Thymus (tissue), 14 donors: ENCODE data around the gene GRID2. TPM values are rescaled to one million over a fixed set of nuclear protein-coding genes. Genes with fewer than 3 reads are reported as not detected.

Source experiments
- DNase-seq, 9 donors: peaks; one replicate each; pipeline ENCODE4 v3.0.0-alpha.2; 2013; ENCODE audit warnings: low spot score in 9 of 9, low read depth in 6 of 9, missing footprints in 1 of 9
- H3K27ac ChIP-seq, 2 donors: one replicate each; pipeline ENCODE4 v1.5.1; 2013; ENCODE audit warnings: control low read depth in 1 of 2, low read depth in 1 of 2, low read length in 1 of 2, mild to moderate bottlenecking in 1 of 2, moderate library complexity in 1 of 2
- H3K27me3 ChIP-seq, 2 donors: one replicate each; pipeline ENCODE4 v1.5.1; 2013; ENCODE audit warnings: low read length in 1 of 2; ENCODE audit not compliant: control insufficient read depth in 2 of 2, insufficient read depth in 1 of 2
- H3K36me3 ChIP-seq, 2 donors: one replicate each; pipeline ENCODE4 v1.5.1; 2013; ENCODE audit warnings: low read length in 1 of 2, mild to moderate bottlenecking in 1 of 2, moderate library complexity in 1 of 2; ENCODE audit not compliant: control insufficient read depth in 2 of 2, insufficient read depth in 2 of 2
- H3K4me1 ChIP-seq, 2 donors: one replicate each; pipeline ENCODE4 v1.5.1; 2013; ENCODE audit warnings: low read length in 2 of 2; ENCODE audit not compliant: control insufficient read depth in 2 of 2, insufficient read depth in 2 of 2
- H3K4me3 ChIP-seq, 2 donors: one replicate each; pipeline ENCODE4 v1.5.1; 2013; ENCODE audit warnings: low read length in 2 of 2, control low read depth in 1 of 2, mild to moderate bottlenecking in 1 of 2
- H3K9me3 ChIP-seq, 2 donors: one replicate each; pipeline ENCODE4 v1.5.1; 2013; ENCODE audit warnings: low read length in 1 of 2, mild to moderate bottlenecking in 1 of 2; ENCODE audit not compliant: control insufficient read depth in 2 of 2, insufficient read depth in 1 of 2
- WGBS: extraction: QIAGEN DNeasy Blood & Tissue Kit; methylation state at CpG from one replicate; pipeline ENCODE4 v1.1.7; 2013; 5-methylcytosine and 5-hydroxymethylcytosine counted together
- long read RNA-seq, 10 donors: transcript quantifications; one replicate each; lab custom pipeline, GENCODE V29; 2026
- polyA plus RNA-seq: library from polyadenylated mRNA; stranded (reverse); fragments of 200-250 nt; gene quantifications from one replicate; pipeline ENCODE4 v1.2.3, GENCODE V29; 2013
- total RNA-seq: library from RNA; stranded (reverse); fragments of 120-200 nt; gene quantifications from one replicate; pipeline ENCODE4 v1.2.4, GENCODE V29; 2013
- donor health status: healthy.

The GRID2 gene
- total RNA-seq = 0.09 TPM
- 0.05 TPM for polyA plus RNA-seq
- long read RNA-seq, donor 1 = 0 reads
- long read RNA-seq, donor 2 = 0 reads
- long read RNA-seq, donor 3 = 0 reads
- long read RNA-seq, donor 4 = 0 reads
- long read RNA-seq, donor 5 = 0 reads
- long read RNA-seq, donor 6 = 0 reads
- long read RNA-seq, donor 7 = 0 reads
- long read RNA-seq, donor 8 = 0 reads
- long read RNA-seq, donor 9 = 0 reads
- long read RNA-seq, donor 10 = 0 reads

DNA sequence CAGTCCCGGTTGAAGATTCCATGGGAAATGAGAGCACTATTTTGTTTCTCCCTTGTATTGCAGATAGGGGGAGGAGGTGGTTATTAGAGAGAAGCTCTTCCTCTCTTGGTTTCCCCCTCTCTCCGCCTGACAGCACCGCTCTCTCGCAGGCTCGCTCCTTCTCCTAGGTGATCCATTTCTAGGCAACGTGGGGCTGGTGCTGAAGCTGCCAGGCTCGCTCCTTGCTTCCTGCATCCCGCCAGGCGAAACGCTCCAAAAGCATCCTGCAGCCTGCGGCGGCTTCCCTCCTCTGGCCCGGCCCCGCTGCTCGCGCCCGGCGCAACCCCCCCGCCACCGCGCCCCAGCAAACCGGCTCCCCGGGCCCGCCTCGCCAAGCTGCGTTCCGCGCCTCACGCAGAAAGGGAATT lies at the start of gene GRID2:
GRID2 (plus strand) TSS at position 346 of the 407 bp plus-strand sequence.
- no peaks in the 10 kb centered on the region for H3K9me3 ChIP-seq
- H3K27me3 ChIP-seq = peaks cover 25 to 47% of the 10 kb centered on the region in 2 donors
- no peak within 1 kb of the TSS for H3K4me3 ChIP-seq
- whole genome bisulfite sequencing = 2% methylated on average over 29 of the region's 29 CpGs
- no peaks in the 10 kb centered on the region for H3K36me3 ChIP-seq
- no peak within 1 kb of the TSS for H3K27ac ChIP-seq
- DNase-seq = no peak
- no peaks in the 10 kb centered on the region for H3K4me1 ChIP-seq

DNA sequence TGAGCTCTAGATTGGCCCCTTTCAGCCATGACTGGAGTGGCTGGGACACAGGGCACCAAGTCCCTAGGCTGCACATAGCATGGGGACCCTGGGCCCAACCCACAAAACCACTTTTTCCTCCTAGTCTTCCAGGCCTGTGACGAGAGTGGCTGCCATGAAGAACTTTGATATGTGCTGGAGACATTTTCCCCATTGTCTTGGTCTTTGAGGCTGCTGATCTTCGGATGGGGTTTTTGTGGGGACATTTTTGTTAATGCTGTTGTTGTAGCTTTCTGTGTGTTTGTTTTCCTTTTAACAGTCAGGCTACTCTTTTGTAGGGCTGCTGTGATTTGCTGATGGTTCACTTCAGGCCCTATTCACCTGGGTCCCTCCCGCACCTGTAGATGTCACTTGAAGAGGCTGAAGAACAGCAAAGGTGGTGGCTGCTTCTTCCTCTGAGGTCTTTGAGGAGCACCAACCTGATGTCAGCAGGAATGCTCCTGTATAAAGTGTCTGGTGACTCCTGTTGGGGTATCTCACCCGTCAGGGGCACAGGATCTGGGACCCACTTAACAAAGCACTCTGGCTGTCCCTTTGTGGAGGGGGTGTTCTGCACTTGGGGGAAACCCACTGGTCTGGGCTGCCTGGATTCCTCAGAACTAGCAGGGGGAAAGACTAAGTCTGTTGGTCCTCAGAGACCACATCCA lies 49.6 kb upstream of the GRID2 start:
- 91% methylated on average over 4 of the region's 4 CpGs for WGBS
- Histone ChIP-seq H3K4me3 (no peak overlapping the region), H3K9me3 (peaks cover 0 to 23% of the 10 kb centered on the region in 2 donors), H3K27ac (no peak overlapping the region), H3K4me1 (no peaks in the 10 kb centered on the region), H3K27me3 (no peaks in the 10 kb centered on the region), H3K36me3 (no peaks in the 10 kb centered on the region)
- no peak for DNase-seq

DNA sequence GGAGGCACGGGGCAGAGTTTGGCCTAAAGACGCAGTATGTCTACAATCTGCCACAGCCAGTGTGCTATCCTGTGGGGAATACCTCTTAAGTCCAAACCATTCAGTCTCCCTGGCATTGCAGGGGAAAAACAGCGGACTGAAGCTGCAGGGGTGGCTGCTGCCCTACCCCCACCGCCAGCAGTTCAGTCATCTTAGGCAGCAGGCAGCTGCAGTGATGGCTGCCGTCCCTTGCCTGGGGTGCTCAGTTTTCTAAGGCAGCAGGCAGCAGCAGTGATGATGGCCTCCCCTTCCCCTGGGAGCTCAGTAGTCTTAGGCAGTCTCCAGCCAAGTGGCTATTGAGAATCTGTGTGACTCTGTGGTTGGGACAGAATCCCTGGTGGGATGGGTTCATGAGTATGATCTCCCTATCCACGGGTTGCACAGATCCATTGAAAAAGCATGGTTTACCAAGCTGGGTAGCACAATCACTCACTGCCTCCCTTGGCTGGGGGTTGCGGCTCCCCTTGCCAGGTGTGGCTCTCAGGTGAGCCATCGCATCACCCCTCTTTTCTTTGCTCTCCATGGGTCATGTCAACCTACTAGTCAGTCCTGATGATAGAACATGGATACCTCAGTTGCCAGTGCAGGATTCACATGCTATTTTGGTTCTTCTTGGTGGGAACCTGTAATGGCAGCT lies 48.9 kb upstream of the GRID2 start:
- Histone ChIP-seq H3K27ac (no peak overlapping the region), H3K4me1 (no peaks in the 10 kb centered on the region), H3K9me3 (peaks cover 0 to 23% of the 10 kb centered on the region in 2 donors), H3K27me3 (no peaks in the 10 kb centered on the region), H3K4me3 (no peak overlapping the region), H3K36me3 (no peaks in the 10 kb centered on the region)
- WGBS = 89% methylated on average over 8 of the region's 8 CpGs
- no peak for DNase-seq

DNA sequence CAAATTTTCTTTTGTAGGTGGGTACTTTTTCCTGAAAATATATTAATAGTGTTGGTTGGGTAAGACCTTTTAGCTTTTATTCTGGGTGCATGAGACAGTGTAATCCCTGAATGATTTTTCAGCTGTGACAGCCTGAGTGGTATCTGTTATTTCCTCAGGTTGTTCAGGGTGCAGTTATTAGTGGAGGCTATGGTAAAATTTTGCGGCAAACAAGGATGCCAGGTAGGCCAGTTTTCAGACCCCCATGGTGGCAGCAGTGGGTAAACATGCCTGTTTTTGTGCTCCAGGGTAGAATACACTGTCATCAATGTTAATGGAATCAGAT lies 47.9 kb upstream of the GRID2 start:
- H3K4me1 ChIP-seq = no peaks in the 10 kb centered on the region
- WGBS = 100% methylated on average over 1 of the region's 1 CpG
- peaks cover 0 to 23% of the 10 kb centered on the region in 2 donors for H3K9me3 ChIP-seq
- H3K36me3 ChIP-seq = no peaks in the 10 kb centered on the region
- H3K27me3 ChIP-seq = no peaks in the 10 kb centered on the region
- DNase-seq = no peak
- H3K27ac ChIP-seq = no peak overlapping the region
- no peak overlapping the region for H3K4me3 ChIP-seq

DNA sequence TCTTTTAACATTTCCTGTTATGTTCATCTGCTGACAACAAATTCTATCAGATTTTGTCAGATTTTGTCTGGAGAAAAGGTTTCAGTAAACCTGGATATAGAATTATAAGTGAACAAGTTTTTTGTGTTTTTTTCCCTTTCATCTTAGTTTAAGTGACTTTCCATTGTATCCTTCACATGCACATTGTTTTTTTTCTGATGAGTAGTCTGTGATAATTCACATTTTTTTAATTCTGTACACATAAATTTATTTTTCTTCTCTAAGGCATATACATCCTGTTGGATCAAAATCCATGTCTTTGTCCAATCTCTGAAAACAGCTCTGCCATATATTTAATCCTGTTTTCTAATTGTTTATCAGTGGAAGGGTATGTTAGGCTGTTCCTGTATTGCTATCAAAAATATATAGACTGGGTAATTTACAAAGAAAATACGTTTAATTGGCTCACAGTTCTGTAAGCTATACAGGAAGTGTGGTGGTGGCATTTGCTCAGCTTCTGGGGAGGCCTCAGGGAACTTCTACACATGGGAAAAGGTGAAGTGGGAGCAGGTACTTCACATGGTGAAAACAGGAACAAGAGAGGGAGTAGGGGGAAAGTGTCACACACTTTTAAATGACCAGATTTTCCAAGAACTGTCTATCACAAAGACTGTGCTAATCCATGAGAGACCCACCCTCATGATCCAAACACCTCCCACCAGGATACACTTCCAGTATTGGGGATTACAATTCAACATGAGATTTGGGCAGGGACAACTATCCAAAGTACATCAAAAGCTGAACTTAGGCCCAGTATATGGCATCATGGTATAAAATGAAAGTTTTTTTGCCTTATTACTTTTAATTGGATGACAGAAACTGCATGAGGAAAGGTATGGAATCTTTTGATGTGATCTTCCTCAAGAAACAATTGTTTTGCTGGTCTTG lies 45.6 kb upstream of the GRID2 start:
- 51% methylated on average over 1 of the region's 1 CpG for WGBS
- no peak for DNase-seq
- Histone ChIP-seq H3K36me3 (no peaks in the 10 kb centered on the region), H3K27me3 (no peaks in the 10 kb centered on the region), H3K9me3 (peaks cover 0 to 23% of the 10 kb centered on the region in 2 donors), H3K4me1 (no peaks in the 10 kb centered on the region), H3K4me3 (no peak overlapping the region), H3K27ac (no peak overlapping the region)

DNA sequence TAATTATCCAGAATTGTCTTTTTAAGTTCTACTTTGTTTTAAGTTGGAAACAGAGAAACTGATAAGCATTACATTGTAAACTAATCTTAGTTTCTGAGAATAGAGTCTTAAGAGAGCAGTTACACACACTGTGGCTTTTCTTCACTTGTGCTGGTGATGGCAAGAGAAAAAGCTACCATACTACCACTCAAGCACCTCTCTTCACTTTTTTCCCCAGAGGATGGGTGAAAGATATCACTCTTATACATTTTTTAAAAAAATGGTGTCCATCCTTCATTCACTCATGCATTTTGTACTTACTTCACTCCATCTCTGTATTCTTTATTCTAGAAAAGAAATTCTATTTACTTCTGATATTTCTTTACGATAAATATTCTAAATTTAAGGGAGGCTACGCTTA lies 42.5 kb upstream of the GRID2 start:
- Histone ChIP-seq H3K9me3 (peaks cover 0 to 4% of the 10 kb centered on the region in 2 donors), H3K4me1 (no peaks in the 10 kb centered on the region), H3K27ac (no peak overlapping the region), H3K4me3 (no peak overlapping the region), H3K36me3 (no peaks in the 10 kb centered on the region), H3K27me3 (no peaks in the 10 kb centered on the region)
- 91% methylated on average over 2 of the region's 2 CpGs for WGBS
- no peak for DNase-seq

DNA sequence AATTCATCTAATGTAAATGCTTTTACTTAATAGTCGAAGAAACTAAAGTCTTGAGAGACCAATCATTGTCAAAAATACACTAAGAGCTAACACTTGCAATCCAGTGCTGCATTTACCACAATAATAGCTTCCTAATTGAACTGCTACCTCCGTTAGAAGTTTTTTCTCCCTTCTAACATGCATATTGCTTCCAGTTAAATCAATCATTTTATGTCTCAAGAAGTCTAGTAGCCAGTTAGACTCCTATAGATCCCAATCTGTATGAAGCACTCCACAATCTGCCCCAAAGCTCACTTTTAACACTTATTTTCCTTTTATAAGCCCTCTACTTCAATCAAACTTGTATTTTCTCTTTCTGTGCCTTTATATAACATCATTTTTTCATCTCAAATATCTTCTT lies 41.4 kb upstream of the GRID2 start:
- no peaks in the 10 kb centered on the region for H3K36me3 ChIP-seq
- no peak overlapping the region for H3K27ac ChIP-seq
- H3K9me3 ChIP-seq = no peaks in the 10 kb centered on the region
- no peak for DNase-seq
- 82% methylated on average over 2 of the region's 2 CpGs for WGBS
- H3K4me3 ChIP-seq = no peak overlapping the region
- no peaks in the 10 kb centered on the region for H3K27me3 ChIP-seq
- H3K4me1 ChIP-seq = no peaks in the 10 kb centered on the region

DNA sequence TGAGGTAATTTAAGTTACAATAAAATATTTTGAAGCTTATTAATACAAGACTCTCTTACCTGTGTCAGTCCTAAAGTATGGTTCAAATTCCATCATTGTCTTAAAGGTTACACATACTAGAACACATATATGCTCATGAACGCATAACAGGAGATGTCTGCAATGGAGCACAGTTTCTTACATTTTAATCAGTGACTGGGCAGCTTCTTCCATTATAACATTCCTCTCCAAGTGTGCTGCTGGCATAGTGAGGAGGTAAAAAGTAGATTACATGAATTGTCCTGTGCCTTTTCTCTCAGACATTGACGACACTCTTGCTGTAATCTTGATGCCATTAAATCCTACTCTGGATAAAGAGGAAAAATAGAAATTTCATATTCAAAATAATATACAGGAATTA lies 40.8 kb upstream of the GRID2 start:
- WGBS = 94% methylated on average over 2 of the region's 2 CpGs
- DNase-seq = no peak

More for the DNA sequence above, 40.8 kb upstream of the GRID2 start:
- Histone ChIP-seq H3K4me3 (no peak overlapping the region), H3K27ac (no peak overlapping the region), H3K36me3 (no peaks in the 10 kb centered on the region), H3K4me1 (no peaks in the 10 kb centered on the region), H3K27me3 (no peaks in the 10 kb centered on the region), H3K9me3 (no peaks in the 10 kb centered on the region)
